ENCODE results near the gene MOB1B. TPM values are rescaled to one million over a fixed set of nuclear protein-coding genes. Genes with fewer than 3 reads are reported as not detected.
"Not testable (repeated sequence)": the region's sequence is repeated elsewhere in the genome, so short reads cannot be mapped to it uniquely, and the experiment has no call there.

MOB1B gene
- total RNA-seq, 1 experiment from 2014 or later, result 5.5 TPM

GRCh38 chr4:70997036-70997435, 94.9 kb downstream of the MOB1B start:
- Histone ChIP-seq H3K4me3 (ENCODE audit: insufficient read depth, low read depth, low read length) (no peak overlapping the region), H3K27me3 (ENCODE audit: control insufficient read depth, insufficient read depth, low read length) (no peaks in the 10 kb centered on the region), H3K36me3 (replicated peaks; ENCODE audit: control insufficient read depth, insufficient read depth, low read length) (peaks cover 2% of the 10 kb centered on the region; the same call in 1 of the 2 replicates)
- no peak for DNase-seq

- peaks cover 2% of the 10 kb centered on the region; the same call in 1 of the 2 replicates for H3K36me3 ChIP-seq (replicated peaks; ENCODE audit: control insufficient read depth, insufficient read depth, low read length)
- DNase-seq, result no peak
Observed at GRCh38 chr4:70997546-70997945, 95.4 kb downstream of the MOB1B start.

GRCh38 chr4:70999639-71000038, 97.5 kb downstream of the MOB1B start:
- not testable (repeated sequence) for H3K4me3 ChIP-seq (ENCODE audit: insufficient read depth, low read depth, low read length); H3K36me3 ChIP-seq (replicated peaks; ENCODE audit: control insufficient read depth, insufficient read depth, low read length); DNase-seq; H3K27me3 ChIP-seq (ENCODE audit: control insufficient read depth, insufficient read depth, low read length)

More at GRCh38 chr4:70997546-70997945, 95.4 kb downstream of the MOB1B start:
- no peaks in the 10 kb centered on the region for H3K27me3 ChIP-seq (ENCODE audit: control insufficient read depth, insufficient read depth, low read length)
- no peak overlapping the region for H3K4me3 ChIP-seq (ENCODE audit: insufficient read depth, low read depth, low read length)

- DNase-seq; H3K36me3 ChIP-seq (replicated peaks; ENCODE audit: control insufficient read depth, insufficient read depth, low read length); H3K27me3 ChIP-seq (ENCODE audit: control insufficient read depth, insufficient read depth, low read length); H3K4me3 ChIP-seq (ENCODE audit: insufficient read depth, low read depth, low read length): not testable (repeated sequence)
Observed at GRCh38 chr4:71001363-71001762, 99.2 kb downstream of the MOB1B start.

GRCh38 chr4:71004281-71004851, 102.2 kb downstream of the MOB1B start:
- Histone ChIP-seq H3K36me3 (replicated peaks; ENCODE audit: control insufficient read depth, insufficient read depth, low read length) (no peaks in the 10 kb centered on the region), H3K27me3 (ENCODE audit: control insufficient read depth, insufficient read depth, low read length) (no peaks in the 10 kb centered on the region), H3K4me3 (ENCODE audit: insufficient read depth, low read depth, low read length) (no peak overlapping the region)
- DNase-seq, result no peak

- H3K27me3 ChIP-seq (ENCODE audit: control insufficient read depth, insufficient read depth, low read length); H3K36me3 ChIP-seq (replicated peaks; ENCODE audit: control insufficient read depth, insufficient read depth, low read length); DNase-seq; H3K4me3 ChIP-seq (ENCODE audit: insufficient read depth, low read depth, low read length): not testable (repeated sequence)
Observed at GRCh38 chr4:71005025-71005424, 102.9 kb downstream of the MOB1B start.

- Histone ChIP-seq H3K4me3 (ENCODE audit: insufficient read depth, low read depth, low read length) (no peak overlapping the region), H3K36me3 (replicated peaks; ENCODE audit: control insufficient read depth, insufficient read depth, low read length) (no peaks in the 10 kb centered on the region), H3K27me3 (ENCODE audit: control insufficient read depth, insufficient read depth, low read length) (no peaks in the 10 kb centered on the region)
- DNase-seq, result no peak
Observed at GRCh38 chr4:71006203-71006907, 104.2 kb downstream of the MOB1B start.

GRCh38 chr4:71008196-71008595, 106.0 kb downstream of the MOB1B start:
- no peaks in the 10 kb centered on the region for H3K27me3 ChIP-seq (ENCODE audit: control insufficient read depth, insufficient read depth, low read length)
- no peak for DNase-seq
- no peak overlapping the region for H3K4me3 ChIP-seq (ENCODE audit: insufficient read depth, low read depth, low read length)
- no peaks in the 10 kb centered on the region for H3K36me3 ChIP-seq (replicated peaks; ENCODE audit: control insufficient read depth, insufficient read depth, low read length)

- Histone ChIP-seq H3K27me3 (ENCODE audit: control insufficient read depth, insufficient read depth, low read length) (no peaks in the 10 kb centered on the region), H3K4me3 (ENCODE audit: insufficient read depth, low read depth, low read length) (no peak overlapping the region)
- DNase-seq, result no peak
Observed at GRCh38 chr4:71009086-71009485, 106.9 kb downstream of the MOB1B start.

GRCh38 chr4:71009890-71010588, 107.9 kb downstream of the MOB1B start:
- DNase-seq, result peak; percentile 43

More at GRCh38 chr4:71009086-71009485, 106.9 kb downstream of the MOB1B start:
- H3K36me3 ChIP-seq (replicated peaks; ENCODE audit: control insufficient read depth, insufficient read depth, low read length), result no peaks in the 10 kb centered on the region

GRCh38 chr4:71011451-71011850, 109.3 kb downstream of the MOB1B start:
- DNase-seq, result no peak
- no peak overlapping the region for H3K4me3 ChIP-seq (ENCODE audit: insufficient read depth, low read depth, low read length)
- H3K36me3 ChIP-seq (replicated peaks; ENCODE audit: control insufficient read depth, insufficient read depth, low read length), result no peaks in the 10 kb centered on the region
- H3K27me3 ChIP-seq (ENCODE audit: control insufficient read depth, insufficient read depth, low read length), result no peaks in the 10 kb centered on the region

More at GRCh38 chr4:71009890-71010588, 107.9 kb downstream of the MOB1B start:
- Histone ChIP-seq H3K36me3 (replicated peaks; ENCODE audit: control insufficient read depth, insufficient read depth, low read length) (no peaks in the 10 kb centered on the region), H3K27me3 (ENCODE audit: control insufficient read depth, insufficient read depth, low read length) (no peaks in the 10 kb centered on the region), H3K4me3 (ENCODE audit: insufficient read depth, low read depth, low read length) (no peak overlapping the region)

GRCh38 chr4:71017391-71017790, 115.2 kb downstream of the MOB1B start:
- DNase-seq; H3K4me3 ChIP-seq (ENCODE audit: insufficient read depth, low read depth, low read length); H3K36me3 ChIP-seq (replicated peaks; ENCODE audit: control insufficient read depth, insufficient read depth, low read length); H3K27me3 ChIP-seq (ENCODE audit: control insufficient read depth, insufficient read depth, low read length): not testable (repeated sequence)

GRCh38 chr4:71020611-71021010, 118.4 kb downstream of the MOB1B start:
- Histone ChIP-seq H3K36me3 (replicated peaks; ENCODE audit: control insufficient read depth, insufficient read depth, low read length) (no peaks in the 10 kb centered on the region; the same call in 1 of the 2 replicates), H3K27me3 (ENCODE audit: control insufficient read depth, insufficient read depth, low read length) (no peaks in the 10 kb centered on the region), H3K4me3 (ENCODE audit: insufficient read depth, low read depth, low read length) (no peak overlapping the region)
- DNase-seq, result no peak

GRCh38 chr4:71025654-71026053, 123.5 kb downstream of the MOB1B start:
- H3K27me3 ChIP-seq (ENCODE audit: control insufficient read depth, insufficient read depth, low read length), result no peaks in the 10 kb centered on the region
- no peak overlapping the region for H3K4me3 ChIP-seq (ENCODE audit: insufficient read depth, low read depth, low read length)
- no peaks in the 10 kb centered on the region; the same call in 1 of the 2 replicates for H3K36me3 ChIP-seq (replicated peaks; ENCODE audit: control insufficient read depth, insufficient read depth, low read length)
- no peak for DNase-seq

GRCh38 chr4:71026086-71026485, 123.9 kb downstream of the MOB1B start:
- H3K27me3 ChIP-seq (ENCODE audit: control insufficient read depth, insufficient read depth, low read length), result no peaks in the 10 kb centered on the region
- no peak overlapping the region for H3K4me3 ChIP-seq (ENCODE audit: insufficient read depth, low read depth, low read length)
- H3K36me3 ChIP-seq (replicated peaks; ENCODE audit: control insufficient read depth, insufficient read depth, low read length), result no peaks in the 10 kb centered on the region; the same call in 1 of the 2 replicates
- no peak for DNase-seq
